H1 (cell line): ENCODE results near the gene TMEM164. TPM values are rescaled to one million over a fixed set of nuclear protein-coding genes. Genes with fewer than 3 reads are reported as not detected.

Experiments used
- CTCF ChIA-PET: fragments of 300-600 bp; sonication (Branson Sonifier 250); formaldehyde crosslinking; loops from one replicate; lab custom pipeline; 2021; ENCODE audit not compliant: partially characterized antibody; lab: Charles Lee
- POLR2A ChIA-PET: fragments of 300-600 bp; sonication (Branson Sonifier 250); formaldehyde crosslinking; loops from one replicate; lab custom pipeline; 2021; ENCODE audit warnings: inconsistent platforms; ENCODE audit not compliant: partially characterized antibody; lab: Charles Lee
- DNase-seq, 2 experiments: peaks; one replicate each; pipeline versions ENCODE4 v3.0.0 to v3.0.0-alpha.2; 2010 to 2022; ENCODE audit warnings: low spot score in 2 of 2, low read depth in 1 of 2, mixed read lengths in 1 of 2
- FAIRE-seq: peaks from 2 replicates; lab custom pipeline; 2011; peaks lifted over from hg19 to GRCh38; lab: Jason Lieb, UNC
- H2AFZ ChIP-seq: 2 replicates; pipeline ENCODE4 v1.8.1; 2012; ENCODE audit warnings: low read length, inconsistent platforms
- H2AK5ac ChIP-seq: 2 replicates; pipeline ENCODE4 v1.6.1; 2013; ENCODE audit warnings: low read depth, low read length
- H2BK120ac ChIP-seq: replicated peaks from 2 replicates; pipeline ENCODE3; 2013; ENCODE audit warnings: low read depth, low read length, inconsistent platforms
- H2BK12ac ChIP-seq: 2 replicates; pipeline ENCODE4 v1.6.1; 2013; ENCODE audit warnings: low read depth, low read length
- H2BK15ac ChIP-seq: 2 replicates; pipeline ENCODE4 v1.6.1; 2013; ENCODE audit warnings: low read length
- H2BK20ac ChIP-seq: 2 replicates; pipeline ENCODE4 v1.6.1; 2013; ENCODE audit warnings: low read length
- H2BK5ac ChIP-seq: 2 replicates; pipeline ENCODE4 v1.6.1; 2013; ENCODE audit warnings: low read depth, low read length
- H3K14ac ChIP-seq: 2 replicates; pipeline ENCODE4 v1.6.1; 2013; ENCODE audit warnings: inconsistent platforms; ENCODE audit not compliant: insufficient read length
- H3K18ac ChIP-seq: 2 replicates; pipeline ENCODE4 v1.6.1; 2013; ENCODE audit warnings: low read length; ENCODE audit errors: extremely low read depth
- H3K23ac ChIP-seq: 2 replicates; pipeline ENCODE4 v1.6.1; 2013; ENCODE audit warnings: inconsistent platforms; ENCODE audit not compliant: insufficient read length
- H3K23me2 ChIP-seq: 2 replicates; pipeline ENCODE4 v1.6.1; 2013; ENCODE audit warnings: low read depth, low read length
- H3K27ac ChIP-seq: 2 replicates; pipeline ENCODE4 v1.6.1; 2011; ENCODE audit warnings: low read depth, low read length, inconsistent platforms
- H3K27me3 ChIP-seq, 4 experiments: replicated peaks in 1 of 4; 1 replicate in 1 of 4; 2 replicates in 3 of 4; pipeline versions ENCODE4 v1.6.1 to v1.8.1; 2011 to 2013; ENCODE audit warnings: low read length in 3 of 4, mild to moderate bottlenecking in 3 of 4, inconsistent platforms in 2 of 4, mixed read lengths in 2 of 4, moderate library complexity in 1 of 4; ENCODE audit not compliant: control insufficient read depth in 3 of 4, insufficient read depth in 3 of 4; ENCODE audit errors: extremely low read depth in 1 of 4
- H3K36me3 ChIP-seq, 4 experiments: 2 replicates each; pipeline versions ENCODE4 v1.6.1 to v1.8.1; 2011 to 2013; ENCODE audit warnings: mild to moderate bottlenecking in 4 of 4, low read length in 3 of 4, moderate library complexity in 2 of 4, control low read depth in 1 of 4, inconsistent platforms in 1 of 4; ENCODE audit not compliant: insufficient read depth in 4 of 4, control insufficient read depth in 2 of 4
- H3K4ac ChIP-seq: replicated peaks from 2 replicates; pipeline ENCODE3; 2013; ENCODE audit warnings: low read length, low read depth, mixed read lengths, inconsistent platforms; ENCODE audit not compliant: insufficient read length
- H3K4me1 ChIP-seq, 4 experiments: replicated peaks in 1 of 4; 1 replicate in 1 of 4; 2 replicates in 3 of 4; pipeline versions ENCODE4 v1.6.1 to v1.8.1; 2011 to 2013; ENCODE audit warnings: low read length in 3 of 4, inconsistent platforms in 2 of 4, mixed read lengths in 1 of 4; ENCODE audit not compliant: insufficient read depth in 4 of 4, control insufficient read depth in 3 of 4
- H3K4me2 ChIP-seq, 2 experiments: 2 replicates each; pipeline versions ENCODE4 v1.6.1 to v1.8.1; 2011 to 2013; ENCODE audit warnings: low read depth in 2 of 2, low read length in 2 of 2, control low read depth in 1 of 2, inconsistent platforms in 1 of 2, mild to moderate bottlenecking in 1 of 2; ENCODE audit not compliant: insufficient read depth in 1 of 2
- H3K4me3 ChIP-seq, 4 experiments: fragments of 200-600, 300-600 bp in 1 of 4; sonication (generic), shearing (Covaris generic), sonication (Bioruptor Twin) in 1 of 4; 2 replicates each; pipeline versions ENCODE4 v1.5.1 to v1.8.1; 2011 to 2016; ENCODE audit warnings: low read length in 4 of 4, low read depth in 3 of 4, control low read depth in 2 of 4, inconsistent platforms in 2 of 4, mild to moderate bottlenecking in 2 of 4, mixed read lengths in 1 of 4, moderate library complexity in 1 of 4; ENCODE audit not compliant: insufficient read depth in 2 of 4; ENCODE audit errors: extremely low read depth in 1 of 4
- H3K56ac ChIP-seq: replicated peaks from 2 replicates; pipeline ENCODE3; 2013; ENCODE audit warnings: low read depth, mild to moderate bottlenecking, mixed read lengths, low read length, inconsistent platforms; ENCODE audit not compliant: insufficient read length
- H3K79me1 ChIP-seq: 2 replicates; pipeline ENCODE4 v1.6.1; 2013; ENCODE audit warnings: low read depth, low read length, control low read depth
- H3K79me2 ChIP-seq, 2 experiments: 2 replicates each; pipeline versions ENCODE4 v1.6.1 to v1.8.1; 2012 to 2013; ENCODE audit warnings: low read length in 2 of 2, mild to moderate bottlenecking in 2 of 2, inconsistent platforms in 1 of 2; ENCODE audit not compliant: insufficient read depth in 2 of 2, control insufficient read depth in 1 of 2
- H3K9ac ChIP-seq, 4 experiments: replicated peaks in 1 of 4; 1 replicate in 1 of 4; 2 replicates in 3 of 4; pipeline versions ENCODE4 v1.6.1 to v1.8.1; 2011 to 2013; ENCODE audit warnings: low read depth in 3 of 4, low read length in 3 of 4, control low read depth in 2 of 4, mild to moderate bottlenecking in 2 of 4, moderate library complexity in 2 of 4, inconsistent platforms in 1 of 4; ENCODE audit errors: extremely low read depth in 1 of 4
- H3K9me3 ChIP-seq, 2 experiments: 2 replicates each; pipeline versions ENCODE4 v1.6.1 to v1.8.1; 2012 to 2013; ENCODE audit warnings: mild to moderate bottlenecking in 2 of 2, moderate library complexity in 2 of 2, control low read depth in 1 of 2, inconsistent platforms in 1 of 2, low read depth in 1 of 2, low read length in 1 of 2, mixed read lengths in 1 of 2; ENCODE audit not compliant: insufficient read depth in 2 of 2
- H4K20me1 ChIP-seq, 2 experiments: replicated peaks in 1 of 2; 2 replicates each; pipeline versions ENCODE3 to v1.8.1; 2011 to 2013; ENCODE audit warnings: inconsistent platforms in 2 of 2, low read length in 2 of 2, mild to moderate bottlenecking in 1 of 2; ENCODE audit not compliant: insufficient read depth in 2 of 2, control insufficient read depth in 1 of 2
- H4K5ac ChIP-seq: 2 replicates; pipeline ENCODE4 v1.6.1; 2013; ENCODE audit warnings: low read length, low read depth, mixed read lengths, inconsistent platforms; ENCODE audit not compliant: insufficient read length
- H4K8ac ChIP-seq: 2 replicates; pipeline ENCODE4 v1.8.0; 2013; ENCODE audit warnings: mild to moderate bottlenecking, moderate library complexity, low read length, inconsistent platforms; ENCODE audit not compliant: insufficient read depth; ENCODE audit errors: extremely low read depth
- H4K91ac ChIP-seq: replicated peaks from 2 replicates; pipeline ENCODE3; 2013; ENCODE audit warnings: low read length, mixed read lengths, inconsistent platforms; ENCODE audit not compliant: insufficient read length
- BCL11A ChIP-seq, 2 experiments: IDR thresholded peaks; one replicate each; pipeline ENCODE4 v1.6.1; 2011; ENCODE audit warnings: low read depth in 2 of 2, low read length in 2 of 2, mild to moderate bottlenecking in 2 of 2
- EP300 ChIP-seq, 2 experiments: IDR thresholded peaks; 1 replicate in 1 of 2; 2 replicates in 1 of 2; pipeline ENCODE4 v1.6.1; 2011 to 2012; ENCODE audit warnings: low read depth in 2 of 2, low read length in 2 of 2, mild to moderate bottlenecking in 2 of 2, borderline replicate concordance in 1 of 2, inconsistent platforms in 1 of 2, moderate library complexity in 1 of 2
- EZH2 ChIP-seq: fragments of 200-600 bp; sonication (generic); IDR thresholded peaks from 2 replicates; pipeline ENCODE4 v1.7.1; 2012; ENCODE audit warnings: low read depth, mild to moderate bottlenecking, moderate library complexity, low read length, inconsistent platforms; ENCODE audit not compliant: severe bottlenecking
- GABPA ChIP-seq: IDR thresholded peaks from 2 replicates; pipeline ENCODE4 v1.6.1; 2011; ENCODE audit warnings: mild to moderate bottlenecking, low read length, moderate library complexity, borderline replicate concordance; ENCODE audit not compliant: insufficient read depth
- JUND ChIP-seq: IDR thresholded peaks from 2 replicates; pipeline ENCODE4 v1.6.1; 2011; ENCODE audit warnings: mild to moderate bottlenecking, improper control_type of control experiment, low read length
- KDM4A ChIP-seq: IDR thresholded peaks from one replicate; pipeline ENCODE4 v1.7.1; 2012; ENCODE audit warnings: low read depth, mild to moderate bottlenecking, moderate library complexity, low read length, inconsistent platforms; ENCODE audit not compliant: severe bottlenecking
- RBBP5 ChIP-seq: IDR thresholded peaks from 2 replicates; pipeline ENCODE4 v1.7.1; 2012; ENCODE audit warnings: low read depth, mild to moderate bottlenecking, inconsistent platforms, low read length, moderate library complexity, borderline replicate concordance
- RFX5 ChIP-seq: IDR thresholded peaks from 2 replicates; pipeline ENCODE4 v1.6.1; 2011; ENCODE audit warnings: low read depth, low read length, improper control_type of control experiment, borderline replicate concordance
- SIN3A ChIP-seq, 2 experiments: IDR thresholded peaks in 1 of 2; conservative IDR thresholded peaks in 1 of 2; 2 replicates each; pipeline ENCODE4 v1.6.1; 2011 to 2012; ENCODE audit warnings: low read length in 2 of 2, improper control_type of control experiment in 1 of 2, low read depth in 1 of 2, mild to moderate bottlenecking in 1 of 2
- SIRT6 ChIP-seq: IDR thresholded peaks from one replicate; pipeline ENCODE4 v1.7.1; 2012; ENCODE audit warnings: low read length, inconsistent platforms
- SP4 ChIP-seq: IDR thresholded peaks from 2 replicates; pipeline ENCODE4 v1.6.1; 2012; ENCODE audit warnings: low read length, inconsistent platforms
- WGBS, 2 experiments: shearing (Covaris generic) in 1 of 2; methylation state at CpG; one replicate each; pipeline versions ENCODE4 v1.1.6 to v1.1.7; 2013 to 2015; ENCODE audit warnings: low lambda C conversion rate in 2 of 2, mixed read lengths in 2 of 2, inconsistent platforms in 1 of 2, low coverage in 1 of 2, missing lambda C conversion rate in 1 of 2; ENCODE audit not compliant: insufficient replicate concordance in 2 of 2, insufficient coverage in 1 of 2, insufficient read length in 1 of 2; ENCODE audit errors: extremely low coverage in 1 of 2, missing lambda C conversion rate in 1 of 2; 5-methylcytosine and 5-hydroxymethylcytosine counted together
- polyA plus RNA-seq, 7 experiments: library from polyadenylated mRNA; depleted of rRNA in 3 of 7; stranded (reverse) in 5 of 7; unstranded in 2 of 7; fragments of >200 nt in 5 of 7; fragments of 200-250 nt in 2 of 7; gene quantifications; 1 replicate in 5 of 7; 2 replicates in 1 of 7; 4 replicates in 1 of 7; pipeline versions ENCODE4 v1.2.1 to v1.2.3, GENCODE V29; 2011 to 2013; ENCODE audit warnings: missing spikeins in 2 of 7, mixed read lengths in 2 of 7
- total RNA-seq: library from RNA; stranded (reverse); fragmentation: NEBNext Ultra II Directional; extraction: Animal tissue kit (Norgen Biotek cat#: 25700); gene quantifications from 2 replicates; pipeline ENCODE4 v1.2.1, GENCODE V29; 2021

The TMEM164 gene
- total and polyA plus RNA-seq, 2 of the 8 experiments (the other 6 are each of a cell fraction or from before 2014, with no cell fraction given) = 7.3 to 14.8 TPM

DNA sequence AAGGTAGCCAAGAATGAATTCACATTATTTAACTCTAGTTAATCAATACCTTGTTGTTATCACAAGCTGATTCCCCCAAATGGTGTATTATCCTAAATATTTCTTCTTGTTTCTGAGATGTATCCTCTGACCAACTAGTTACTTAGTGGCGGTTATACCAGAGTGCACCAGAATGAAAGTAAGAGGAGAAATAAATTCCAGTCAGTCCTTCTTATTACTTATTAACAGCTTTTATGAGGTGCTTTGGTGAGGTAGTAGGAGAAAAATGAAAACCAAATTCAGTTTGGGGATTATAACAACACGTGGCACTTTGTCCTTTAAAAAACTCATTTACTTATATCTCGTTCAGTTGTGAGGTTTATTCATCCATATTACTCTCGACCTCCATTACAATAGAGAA lies 213.1 kb downstream of the TMEM164 start:
- POLR2A ChIA-PET = no interaction called here
- Histone ChIP-seq H3K56ac (no peak overlapping the region), H3K4me1 (no peaks in the 10 kb centered on the region), H3K4ac (no peak overlapping the region), H3K23me2 (no peaks in the 10 kb centered on the region), H2BK12ac (no peak overlapping the region), H4K5ac (no peak overlapping the region), H2BK5ac (no peak overlapping the region), H3K18ac (no peak overlapping the region), H3K9ac (no peak overlapping the region), H2AK5ac (no peak overlapping the region), H3K9me3 (no peaks in the 10 kb centered on the region), H3K79me1 (no peaks in the 10 kb centered on the region), H3K4me3 (no peak overlapping the region), H3K36me3 (no peaks in the 10 kb centered on the region; a peak in 1 of 8 replicates), H3K79me2 (no peaks in the 10 kb centered on the region), H4K8ac (no peak overlapping the region), H3K27ac (no peak overlapping the region), H2BK120ac (no peak overlapping the region), H4K91ac (no peak overlapping the region), H2BK20ac (no peak overlapping the region), H3K23ac (no peak overlapping the region), H3K14ac (no peak overlapping the region), H2BK15ac (no peak overlapping the region), H3K4me2 (no peak overlapping the region), H4K20me1 (no peaks in the 10 kb centered on the region), H3K27me3 (no peaks in the 10 kb centered on the region), H2AFZ (no peak overlapping the region)
- FAIRE-seq = no peak
- DNase-seq = no peak
- WGBS, 2 experiments = 100% methylated on average over 4 of the region's 4 CpGs; no CpG with 5 or more reads in 1 of the 2 experiments
- TF ChIP-seq SIN3A (conservative IDR thresholded peaks at IDR 0.05 in 1 of 2, IDR thresholded peaks at IDR 0.05 in 1 of 2; ENCODE audit: low read depth in 1 of 2, low read length in 2 of 2) = no peak
- no peak for TF ChIP-seq GABPA
- no peak for TF ChIP-seq BCL11A (IDR thresholded peaks at IDR 0.05; ENCODE audit: low read depth in 2 of 2, low read length in 2 of 2)
- no peak for TF ChIP-seq RBBP5
- no peak for TF ChIP-seq SP4
- TF ChIP-seq KDM4A = no peak
- TF ChIP-seq EZH2 = no peak
- TF ChIP-seq RFX5 = no peak
- no peak for TF ChIP-seq SIRT6
- TF ChIP-seq EP300 (IDR thresholded peaks at IDR 0.05; ENCODE audit: borderline replicate concordance in 1 of 2, low read depth in 2 of 2, low read length in 2 of 2) = no peak
- no peak for TF ChIP-seq JUND
- CTCF ChIA-PET = interaction anchor here (1.2 kb wide), 1 partner anchor 192 kb away, joined by 3 read pairs; no protein-coding TSS in a partner anchor
